A673 (cell line): ENCODE measurements around the gene MEN1. TPM values are rescaled to one million over a fixed set of nuclear protein-coding genes. Genes with fewer than 3 reads are reported as not detected.

Experiments
- BruUV-seq: library from RNA; stranded (reverse); fragments of 400-500 nt; replicated peaks from 2 replicates; lab custom pipeline; 2021; lab: Mats Ljungman, UMichigan
- CTCF ChIA-PET: fragments of 300-600 bp; sonication (Branson Sonifier 250); formaldehyde crosslinking; loops from one replicate; lab custom pipeline; 2022; ENCODE audit warnings: antibody characterized with exemption; lab: Charles Lee
- POLR2A ChIA-PET: fragments of 300-600 bp; sonication (Branson Sonifier 250); formaldehyde crosslinking; loops from one replicate; lab custom pipeline; 2022; ENCODE audit warnings: antibody characterized with exemption; ENCODE audit not compliant: low non-redundant PET; lab: Charles Lee
- DNase-seq: peaks from one replicate; pipeline ENCODE4 v3.0.0-alpha.2; 2015; ENCODE audit warnings: low spot score
- H3K27ac ChIP-seq: fragments of 200-600 bp; sonication (generic); 2 replicates; pipeline ENCODE4 v1.5.1; 2016; ENCODE audit warnings: mixed run types, low read depth, mild to moderate bottlenecking, mixed read lengths, antibody characterized with exemption, low read length; ENCODE audit not compliant: poor library complexity, severe bottlenecking
- H3K27me3 ChIP-seq: fragments of 200-600 bp; sonication (generic); replicated peaks from 2 replicates; pipeline ENCODE4 v1.6.1; 2017; ENCODE audit warnings: mixed run types, low read depth, mild to moderate bottlenecking, mixed read lengths, antibody characterized with exemption, low read length; ENCODE audit not compliant: insufficient read depth, poor library complexity
- H3K36me3 ChIP-seq: fragments of 200-600 bp; sonication (generic); 2 replicates; pipeline ENCODE4 v1.6.1; 2016; ENCODE audit warnings: mixed run types, mild to moderate bottlenecking, mixed read lengths, antibody characterized with exemption, low read length; ENCODE audit not compliant: insufficient read depth, poor library complexity, severe bottlenecking
- H3K4me1 ChIP-seq: fragments of 200-600 bp; sonication (generic); 2 replicates; pipeline ENCODE4 v1.6.1; 2017; ENCODE audit warnings: mixed run types, mild to moderate bottlenecking, mixed read lengths, antibody characterized with exemption, low read length; ENCODE audit not compliant: insufficient read depth, poor library complexity, severe bottlenecking
- H3K4me3 ChIP-seq: fragments of 200-600 bp; sonication (generic); 2 replicates; pipeline ENCODE4 v1.5.1; 2016; ENCODE audit warnings: low read depth, mixed run types, mild to moderate bottlenecking, mixed read lengths, low read length; ENCODE audit not compliant: poor library complexity, severe bottlenecking
- H3K9me3 ChIP-seq: fragments of 200-600 bp; sonication (generic); 2 replicates; pipeline ENCODE4 v1.6.1; 2016; ENCODE audit warnings: mixed run types, low read depth, mild to moderate bottlenecking, mixed read lengths, antibody characterized with exemption, low read length; ENCODE audit not compliant: poor library complexity, severe bottlenecking
- CTCF ChIP-seq: fragments of 300-800, 200-600 bp; sonication (generic); conservative IDR thresholded peaks from 2 replicates; pipeline ENCODE4 v1.5.1; 2017; ENCODE audit warnings: low read depth, mild to moderate bottlenecking, antibody characterized with exemption, low read length, moderate library complexity, mixed read lengths
- EZH2 ChIP-seq: fragments of 200-600 bp; sonication (generic); IDR thresholded peaks from 2 replicates; pipeline ENCODE4 v1.6.1; 2017; ENCODE audit warnings: borderline replicate concordance, low read depth, mild to moderate bottlenecking, mixed read lengths, antibody characterized with exemption, low read length; ENCODE audit not compliant: poor library complexity, severe bottlenecking
- intact Hi-C: fragments of 100-400 bp; cut with micrococcal nuclease; formaldehyde crosslinking; loops from one replicate; pipeline ENCODE4 v1.10.0; 2022; ENCODE audit not compliant: unreplicated experiment
- total RNA-seq: library from RNA; stranded (reverse); gene quantifications from 2 replicates; pipeline ENCODE4 v1.2.3, GENCODE V29; 2021

Gene MEN1
- total RNA-seq, 1 experiment from 2014 or later, result 45.7 TPM

- ChIA-PET POLR2A (no interaction called here), CTCF (no interaction called here)
- intact Hi-C loops, result no loop called here
- TF ChIP-seq EZH2 (no peak), CTCF (no peak)
- BruUV-seq, result no TSS peak
- Histone ChIP-seq H3K4me1 (peaks cover 10% of the 10 kb centered on the region), H3K27me3 (no peaks in the 10 kb centered on the region), H3K27ac (peak overlapping the region; percentile 64), H3K36me3 (peaks cover 3% of the 10 kb centered on the region), H3K4me3 (peak overlapping the region; percentile 87), H3K9me3 (no peaks in the 10 kb centered on the region)
- DNase-seq, result peak; percentile 29
Measured at GRCh38 chr11:64809781-64810241, 540 bp downstream of the MEN1 start.

- H3K4me3 ChIP-seq, result no peak overlapping the region
- peaks cover 33% of the 10 kb centered on the region for H3K4me1 ChIP-seq
- H3K27ac ChIP-seq, result no peak overlapping the region
- intact Hi-C loops, result no loop called here
- peaks cover 6% of the 10 kb centered on the region for H3K36me3 ChIP-seq
- H3K9me3 ChIP-seq, result no peaks in the 10 kb centered on the region
- ChIA-PET POLR2A (no interaction called here), CTCF (no interaction called here)
- TF ChIP-seq EZH2, result no peak
- TF ChIP-seq CTCF, result no peak
- H3K27me3 ChIP-seq, result no peaks in the 10 kb centered on the region
- BruUV-seq, result no TSS peak
- DNase-seq, result no peak
Measured at GRCh38 chr11:64805481-64805880, 4.9 kb downstream of the MEN1 start.

- TF ChIP-seq CTCF (no peak), EZH2 (no peak)
- H3K27me3 ChIP-seq, result no peaks in the 10 kb centered on the region
- peaks cover 6% of the 10 kb centered on the region for H3K36me3 ChIP-seq
- no TSS peak for BruUV-seq
- ChIA-PET CTCF (no interaction called here), POLR2A (no interaction called here)
- peaks cover 32% of the 10 kb centered on the region for H3K4me1 ChIP-seq
- H3K4me3 ChIP-seq, result no peak overlapping the region
- H3K9me3 ChIP-seq, result no peaks in the 10 kb centered on the region
- intact Hi-C loops, result no loop called here
- no peak for DNase-seq
- peak overlapping the region; percentile 79 for H3K27ac ChIP-seq
Measured at GRCh38 chr11:64804346-64805210, 5.8 kb downstream of the MEN1 start.
